CD14-positive monocyte (primary cell): ENCODE results near the gene RELN. TPM values are rescaled to one million over a fixed set of nuclear protein-coding genes. Genes with fewer than 3 reads are reported as not detected.

Source experiments
- DNase-seq, 3 donors: peaks; one replicate each; pipeline ENCODE4 v3.0.0-alpha.2; 2011 to 2022
- H2AFZ ChIP-seq: 2 replicates; pipeline ENCODE4 v1.6.0; 2012; ENCODE audit warnings: mild to moderate bottlenecking, low read depth, low read length, inconsistent platforms; ENCODE audit not compliant: insufficient read depth, poor library complexity, severe bottlenecking
- H3K27ac ChIP-seq, 2 donors: 1 replicate in 1 of 2; 2 replicates in 1 of 2; pipeline ENCODE4 v1.5.1; 2012 to 2013; ENCODE audit warnings: low read length in 2 of 2, control low read depth in 1 of 2, inconsistent platforms in 1 of 2, low read depth in 1 of 2, mild to moderate bottlenecking in 1 of 2
- H3K27me3 ChIP-seq, 2 donors: one replicate each; pipeline versions ENCODE4 v1.6.0 to v1.6.1; 2011 to 2013; ENCODE audit warnings: low read length in 2 of 2; ENCODE audit not compliant: control insufficient read depth in 2 of 2, insufficient read depth in 2 of 2
- H3K36me3 ChIP-seq, 2 donors: replicated peaks in 1 of 2; 1 replicate in 1 of 2; 2 replicates in 1 of 2; pipeline versions ENCODE4 v1.5.1 to v1.6.1; 2012 to 2013; ENCODE audit warnings: low read length in 2 of 2, control low read depth in 1 of 2, inconsistent platforms in 1 of 2, mild to moderate bottlenecking in 1 of 2; ENCODE audit not compliant: insufficient read depth in 2 of 2, control insufficient read depth in 1 of 2
- H3K4me1 ChIP-seq, 2 donors: 1 replicate in 1 of 2; 2 replicates in 1 of 2; pipeline versions ENCODE4 v1.5.1 to v1.6.1; 2012 to 2013; ENCODE audit warnings: low read length in 2 of 2, control low read depth in 1 of 2, inconsistent platforms in 1 of 2, mild to moderate bottlenecking in 1 of 2, moderate library complexity in 1 of 2; ENCODE audit not compliant: insufficient read depth in 2 of 2, control insufficient read depth in 1 of 2
- H3K4me2 ChIP-seq: replicated peaks from 2 replicates; pipeline ENCODE3; 2012; ENCODE audit warnings: low read length, moderate library complexity, mild to moderate bottlenecking; ENCODE audit not compliant: poor library complexity, severe bottlenecking; ENCODE audit errors: extremely low read depth
- H3K4me3 ChIP-seq, 3 experiments: fragments of 200-600 bp in 1 of 3; sonication (generic) in 1 of 3; replicated peaks in 1 of 3; 1 replicate in 2 of 3; 2 replicates in 1 of 3; pipeline ENCODE4 v1.5.1; 2011 to 2013; ENCODE audit warnings: low read length in 3 of 3, mild to moderate bottlenecking in 3 of 3, control low read depth in 2 of 3, low read depth in 2 of 3, inconsistent platforms in 1 of 3, moderate library complexity in 1 of 3
- H3K79me2 ChIP-seq: 2 replicates; pipeline ENCODE4 v1.6.0; 2012; ENCODE audit warnings: mild to moderate bottlenecking, control low read depth, inconsistent platforms, low read length, moderate library complexity; ENCODE audit not compliant: insufficient read depth
- H3K9ac ChIP-seq: 2 replicates; pipeline ENCODE4 v1.6.0; 2017; ENCODE audit warnings: low read length, mild to moderate bottlenecking; ENCODE audit not compliant: insufficient read depth, poor library complexity, severe bottlenecking
- H3K9me3 ChIP-seq, 2 donors: replicated peaks in 1 of 2; 1 replicate in 1 of 2; 2 replicates in 1 of 2; pipeline versions ENCODE4 v1.5.1 to v1.6.1; 2012 to 2013; ENCODE audit warnings: low read length in 2 of 2, control low read depth in 1 of 2; ENCODE audit not compliant: control insufficient read depth in 1 of 2, insufficient read depth in 1 of 2
- H4K20me1 ChIP-seq: 2 replicates; pipeline ENCODE4 v1.6.0; 2012; ENCODE audit warnings: mild to moderate bottlenecking, low read length, control low read depth, moderate library complexity; ENCODE audit not compliant: insufficient read depth
- H3K27ac Mint-ChIP-seq, 7 donors: one replicate each; pipeline ENCODE4 v1.8.0; 2020; ENCODE audit warnings: mild to moderate bottlenecking in 7 of 7, mixed read lengths in 7 of 7, moderate library complexity in 6 of 7, inconsistent platforms in 2 of 7
- H3K27me3 Mint-ChIP-seq, 3 donors: one replicate each; pipeline ENCODE4 v1.8.0; 2021 to 2022; ENCODE audit warnings: low read depth in 3 of 3, mild to moderate bottlenecking in 3 of 3, mixed read lengths in 3 of 3, moderate library complexity in 3 of 3, inconsistent platforms in 1 of 3
- H3K36me3 Mint-ChIP-seq, 2 donors: one replicate each; pipeline ENCODE4 v1.8.0; 2020; ENCODE audit warnings: mixed read lengths in 2 of 2, inconsistent platforms in 1 of 2, mild to moderate bottlenecking in 1 of 2
- H3K4me1 Mint-ChIP-seq: one replicate; pipeline ENCODE4 v1.8.0; 2020; ENCODE audit warnings: mild to moderate bottlenecking, mixed read lengths
- H3K4me3 Mint-ChIP-seq, 2 donors: one replicate each; pipeline ENCODE4 v1.8.0; 2020; ENCODE audit warnings: mild to moderate bottlenecking in 2 of 2, mixed read lengths in 2 of 2, moderate library complexity in 1 of 2
- H3K9me3 Mint-ChIP-seq, 7 donors: one replicate each; pipeline ENCODE4 v1.8.0; 2020 to 2022; ENCODE audit warnings: mixed read lengths in 7 of 7, mild to moderate bottlenecking in 6 of 7, moderate library complexity in 6 of 7, inconsistent platforms in 2 of 7
- CTCF ChIP-seq: fragments of 200-600 bp; IDR thresholded peaks from one replicate; pipeline ENCODE4 v1.8.0; 2022; ENCODE audit warnings: antibody characterized with exemption, mild to moderate bottlenecking
- WGBS: methylation state at CpG from one replicate; pipeline ENCODE4 v1.1.5; 2013; ENCODE audit warnings: missing lambda C conversion rate; ENCODE audit not compliant: insufficient coverage; 5-methylcytosine and 5-hydroxymethylcytosine counted together
- intact Hi-C, 2 donors: fragments of 100-400 bp; cut with micrococcal nuclease; formaldehyde crosslinking; loops; one replicate each; pipeline versions ENCODE4 v1.15.0 to v1.15.1; 2023
- polyA plus RNA-seq, 3 donors: library from polyadenylated mRNA; depleted of rRNA in 1 of 3; unstranded in 2 of 3; stranded (reverse) in 1 of 3; fragments of 300-500 nt in 2 of 3; fragments of >200 nt in 1 of 3; fragmentation: Illumina TruSeq in 2 of 3; gene quantifications; 1 replicate in 2 of 3; 2 replicates in 1 of 3; pipeline ENCODE4 v1.2.3, GENCODE V29; 2012 to 2021

RELN gene
- polyA plus RNA-seq, 3 donors = not detected

- Mint-ChIP-seq H3K9me3 (peaks cover 0 to 3% (median 0%) of the 10 kb centered on the region in 7 donors), H3K4me3 (no peak overlapping the region), H3K4me1 (no peaks in the 10 kb centered on the region), H3K27ac (no peak overlapping the region), H3K27me3 (peaks cover 0 to 2% (median 0%) of the 10 kb centered on the region in 3 donors), H3K36me3 (no peaks in the 10 kb centered on the region)
- H3K4me1 ChIP-seq = no peaks in the 10 kb centered on the region
- H3K9ac ChIP-seq = no peak overlapping the region
- intact Hi-C loops = no loop called here
- H3K79me2 ChIP-seq = no peaks in the 10 kb centered on the region
- no peaks in the 10 kb centered on the region for H3K27me3 ChIP-seq
- no peak overlapping the region for H3K27ac ChIP-seq
- no peak for TF ChIP-seq CTCF
- WGBS = no CpG with 5 or more reads among the region's 2 CpGs
- H3K4me2 ChIP-seq = no peak overlapping the region
- H4K20me1 ChIP-seq = no peaks in the 10 kb centered on the region
- no peaks in the 10 kb centered on the region for H3K36me3 ChIP-seq
- H2AFZ ChIP-seq = no peak overlapping the region
- DNase-seq = no peak
- H3K9me3 ChIP-seq = no peaks in the 10 kb centered on the region
- no peak overlapping the region for H3K4me3 ChIP-seq
Measured at GRCh38 chr7:103813970-103814369, 175.5 kb downstream of the RELN start.

DNA sequence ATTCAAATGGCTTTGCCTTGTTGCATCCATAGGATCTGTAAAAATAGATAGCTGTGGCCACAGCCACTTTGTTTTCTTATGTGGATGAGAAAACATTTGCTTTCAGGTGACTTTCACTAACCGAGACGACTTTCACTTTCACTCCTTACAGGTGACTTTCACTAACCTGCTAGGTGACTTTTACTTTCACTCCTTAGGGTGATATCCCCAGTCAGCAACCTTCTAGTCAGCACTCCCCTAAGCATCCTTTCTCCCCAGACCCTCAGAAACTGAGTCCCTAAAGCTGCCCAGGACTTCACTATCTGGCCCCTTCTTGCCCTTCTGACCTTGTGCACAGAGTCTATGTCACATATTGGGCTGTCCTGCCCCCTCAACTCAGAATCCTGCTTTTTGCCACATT, 177.5 kb downstream of the RELN start:
- Histone ChIP-seq H3K79me2 (no peaks in the 10 kb centered on the region), H3K9me3 (no peaks in the 10 kb centered on the region), H3K27me3 (no peaks in the 10 kb centered on the region), H3K4me3 (no peak overlapping the region), H3K4me1 (no peaks in the 10 kb centered on the region), H4K20me1 (no peaks in the 10 kb centered on the region), H3K36me3 (no peaks in the 10 kb centered on the region), H3K27ac (no peak overlapping the region), H3K9ac (no peak overlapping the region), H3K4me2 (no peak overlapping the region), H2AFZ (no peak overlapping the region)
- H3K9me3 Mint-ChIP-seq = peaks cover 0 to 4% (median 0%) of the 10 kb centered on the region in 7 donors
- no peak overlapping the region for H3K4me3 Mint-ChIP-seq
- no peak for DNase-seq
- intact Hi-C loops = no loop called here
- no peaks in the 10 kb centered on the region for H3K4me1 Mint-ChIP-seq
- H3K36me3 Mint-ChIP-seq = no peaks in the 10 kb centered on the region
- WGBS = 57% methylated on average over 1 of the region's 2 CpGs
- H3K27ac Mint-ChIP-seq = no peak overlapping the region
- peaks cover 0 to 2% (median 0%) of the 10 kb centered on the region in 3 donors for H3K27me3 Mint-ChIP-seq
- TF ChIP-seq CTCF = no peak
